DOHH2 (cell line): ENCODE results near the gene SGCD.

ENCODE experiments used
- H3F3A ChIP-seq: fragments of 200-600 bp; sonication (generic), shearing (Covaris generic); 2 replicates; pipeline ENCODE4 v1.6.0; 2016; ENCODE audit warnings: antibody characterized with exemption, mild to moderate bottlenecking; ENCODE audit not compliant: control insufficient read depth, insufficient read depth
- H3K27ac ChIP-seq: fragments of 200-600 bp; sonication (generic); 2 replicates; pipeline ENCODE4 v1.5.1; 2014; ENCODE audit warnings: low read depth, mild to moderate bottlenecking, low read length, moderate library complexity
- H3K27me3 ChIP-seq: fragments of 200-600 bp; sonication (generic); 2 replicates; pipeline ENCODE4 v1.6.1; 2014; ENCODE audit warnings: mild to moderate bottlenecking, low read length, mixed read lengths; ENCODE audit not compliant: control insufficient read depth
- H3K36me3 ChIP-seq: fragments of 200-600 bp; sonication (generic); 2 replicates; pipeline ENCODE4 v1.6.1; 2014; ENCODE audit warnings: mild to moderate bottlenecking, low read length, moderate library complexity, mixed read lengths; ENCODE audit not compliant: control insufficient read depth
- H3K4me1 ChIP-seq: fragments of 200-600 bp; sonication (generic); 2 replicates; pipeline ENCODE4 v1.6.1; 2014; ENCODE audit warnings: mild to moderate bottlenecking, low read length, mixed read lengths; ENCODE audit not compliant: control insufficient read depth
- H3K4me2 ChIP-seq: fragments of 200-600 bp; sonication (generic); 2 replicates; pipeline ENCODE4 v1.6.0; 2014; ENCODE audit warnings: mild to moderate bottlenecking, low read length, moderate library complexity
- H3K4me3 ChIP-seq: fragments of 200-600 bp; sonication (generic); 2 replicates; pipeline ENCODE4 v1.5.1; 2014; ENCODE audit warnings: mild to moderate bottlenecking, low read length, mixed read lengths
- H3K79me2 ChIP-seq: fragments of 200-600 bp; sonication (generic); 2 replicates; pipeline ENCODE4 v1.6.1; 2014; ENCODE audit warnings: mild to moderate bottlenecking, low read length, mixed read lengths; ENCODE audit not compliant: control insufficient read depth
- H3K9me2 ChIP-seq: fragments of 200-600 bp; sonication (generic); replicated peaks from 2 replicates; pipeline ENCODE4 v1.6.1; 2014; ENCODE audit warnings: mild to moderate bottlenecking, low read length, mixed read lengths; ENCODE audit not compliant: control insufficient read depth
- H3K9me3 ChIP-seq: fragments of 200-600 bp; sonication (generic); 2 replicates; pipeline ENCODE4 v1.6.1; 2014; ENCODE audit warnings: antibody characterized with exemption, low read length, mixed read lengths; ENCODE audit not compliant: control insufficient read depth, insufficient read depth
- H4K20me1 ChIP-seq: fragments of 200-600 bp; sonication (generic); 2 replicates; pipeline ENCODE4 v1.6.0; 2014; ENCODE audit warnings: low read depth, mild to moderate bottlenecking, antibody characterized with exemption, low read length, moderate library complexity; ENCODE audit not compliant: control insufficient read depth, insufficient read depth
- CTCF ChIP-seq: fragments of 200-600 bp; sonication (generic); IDR thresholded peaks from one replicate; pipeline ENCODE4 v1.5.1; 2014; ENCODE audit warnings: antibody characterized with exemption, mild to moderate bottlenecking, low read depth, low read length; ENCODE audit not compliant: poor library complexity, severe bottlenecking
- EZH2phosphoT487 ChIP-seq: fragments of 200-600 bp; sonication (generic); IDR thresholded peaks from 2 replicates; pipeline ENCODE4 v1.6.1; 2017; ENCODE audit warnings: borderline replicate concordance, mild to moderate bottlenecking, antibody characterized with exemption, low read length, moderate library complexity, mixed read lengths

The SGCD gene

GRCh38 chr5:156366521-156366920 lies 39.6 kb downstream of the SGCD start:
- Histone ChIP-seq H3K9me2 (no peaks in the 10 kb centered on the region), H3K4me2 (no peak overlapping the region), H4K20me1 (no peaks in the 10 kb centered on the region), H3K4me3 (no peak overlapping the region), H3K27me3 (no peaks in the 10 kb centered on the region), H3K79me2 (no peaks in the 10 kb centered on the region), H3K9me3 (no peaks in the 10 kb centered on the region), H3K36me3 (no peaks in the 10 kb centered on the region), H3K27ac (no peak overlapping the region), H3K4me1 (no peaks in the 10 kb centered on the region), H3F3A (no peaks in the 10 kb centered on the region)
- TF ChIP-seq EZH2phosphoT487 (no peak), CTCF (no peak)

- Histone ChIP-seq H3K9me2 (no peaks in the 10 kb centered on the region), H3K36me3 (no peaks in the 10 kb centered on the region), H3F3A (no peaks in the 10 kb centered on the region), H3K4me1 (no peaks in the 10 kb centered on the region), H3K79me2 (no peaks in the 10 kb centered on the region), H3K27ac (no peak overlapping the region), H3K4me2 (no peak overlapping the region), H3K9me3 (no peaks in the 10 kb centered on the region), H3K27me3 (no peaks in the 10 kb centered on the region), H4K20me1 (no peaks in the 10 kb centered on the region), H3K4me3 (no peak overlapping the region)
- no peak for TF ChIP-seq EZH2phosphoT487
- TF ChIP-seq CTCF: no peak
Observed at GRCh38 chr5:156367597-156367996, 40.6 kb downstream of the SGCD start.

- Histone ChIP-seq H3K4me1 (peaks cover 11% of the 10 kb centered on the region; the same call in 1 of the 2 replicates), H3K9me2 (no peaks in the 10 kb centered on the region), H3K27ac (no peak overlapping the region), H3K4me2 (peak overlapping the region; percentile 14; the same call in 1 of the 2 replicates), H3K79me2 (no peaks in the 10 kb centered on the region), H3K4me3 (no peak overlapping the region), H3K36me3 (no peaks in the 10 kb centered on the region), H4K20me1 (no peaks in the 10 kb centered on the region), H3K27me3 (peaks cover 9% of the 10 kb centered on the region), H3F3A (no peaks in the 10 kb centered on the region), H3K9me3 (no peaks in the 10 kb centered on the region)
- TF ChIP-seq EZH2phosphoT487 (no peak), CTCF (no peak)
Observed at GRCh38 chr5:156375895-156376495, 49.0 kb downstream of the SGCD start.

GRCh38 chr5:156376751-156377150 lies 49.8 kb downstream of the SGCD start:
- Histone ChIP-seq H3K27me3 (peaks cover 9% of the 10 kb centered on the region), H3K4me3 (no peak overlapping the region), H3K27ac (no peak overlapping the region), H3K36me3 (no peaks in the 10 kb centered on the region), H3K4me1 (peaks cover 11% of the 10 kb centered on the region; the same call in 1 of the 2 replicates), H3K9me2 (no peaks in the 10 kb centered on the region), H3F3A (no peaks in the 10 kb centered on the region), H3K9me3 (no peaks in the 10 kb centered on the region), H3K79me2 (no peaks in the 10 kb centered on the region), H4K20me1 (no peaks in the 10 kb centered on the region), H3K4me2 (no peak overlapping the region)
- TF ChIP-seq CTCF (no peak), EZH2phosphoT487 (no peak)
